ENCODE results near the gene SYT2.

DNA sequence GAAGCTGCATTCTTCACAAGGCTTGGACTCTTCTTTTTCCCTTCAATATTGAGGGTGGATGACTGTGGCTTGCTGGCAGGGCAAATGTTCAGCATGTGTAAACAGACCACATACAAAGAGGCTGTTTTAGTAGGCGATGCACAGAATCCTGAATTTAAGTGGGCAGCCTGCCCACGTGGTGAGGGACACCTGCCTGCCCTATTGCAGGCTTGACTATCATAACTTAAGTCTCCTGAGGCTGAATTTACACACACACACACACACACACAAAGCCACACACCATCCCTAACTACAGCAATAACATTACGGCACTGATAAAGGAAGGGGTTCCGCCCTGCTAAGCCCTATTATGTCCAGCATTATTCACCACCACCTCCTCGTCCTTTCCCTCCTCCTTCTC, 15.9 kb downstream of the SYT2 start:
- TF ChIP-seq, protein P1, sequence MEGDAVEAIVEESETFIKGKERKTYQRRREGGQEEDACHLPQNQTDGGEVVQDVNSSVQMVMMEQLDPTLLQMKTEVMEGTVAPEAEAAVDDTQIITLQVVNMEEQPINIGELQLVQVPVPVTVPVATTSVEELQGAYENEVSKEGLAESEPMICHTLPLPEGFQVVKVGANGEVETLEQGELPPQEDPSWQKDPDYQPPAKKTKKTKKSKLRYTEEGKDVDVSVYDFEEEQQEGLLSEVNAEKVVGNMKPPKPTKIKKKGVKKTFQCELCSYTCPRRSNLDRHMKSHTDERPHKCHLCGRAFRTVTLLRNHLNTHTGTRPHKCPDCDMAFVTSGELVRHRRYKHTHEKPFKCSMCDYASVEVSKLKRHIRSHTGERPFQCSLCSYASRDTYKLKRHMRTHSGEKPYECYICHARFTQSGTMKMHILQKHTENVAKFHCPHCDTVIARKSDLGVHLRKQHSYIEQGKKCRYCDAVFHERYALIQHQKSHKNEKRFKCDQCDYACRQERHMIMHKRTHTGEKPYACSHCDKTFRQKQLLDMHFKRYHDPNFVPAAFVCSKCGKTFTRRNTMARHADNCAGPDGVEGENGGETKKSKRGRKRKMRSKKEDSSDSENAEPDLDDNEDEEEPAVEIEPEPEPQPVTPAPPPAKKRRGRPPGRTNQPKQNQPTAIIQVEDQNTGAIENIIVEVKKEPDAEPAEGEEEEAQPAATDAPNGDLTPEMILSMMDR (IDR thresholded peaks at IDR 0.05), result no peak
- no peak for TF ChIP-seq EZH2phosphoT487 (IDR thresholded peaks at IDR 0.05)
